H9 (cell line): Measurements from ENCODE around the gene OGFOD2. TPM values are rescaled to one million over a fixed set of nuclear protein-coding genes. Genes with fewer than 3 reads are reported as not detected.

Experiments used
- DNase-seq: peaks from one replicate; pipeline ENCODE4 v3.0.0-alpha.2; 2017
- H2AFZ ChIP-seq: one replicate; pipeline ENCODE4 v1.6.1; 2013; ENCODE audit warnings: mild to moderate bottlenecking, low read length, control low read depth, moderate library complexity
- H2AK5ac ChIP-seq: 2 replicates; pipeline ENCODE4 v1.6.1; 2013; ENCODE audit warnings: low read length, control low read depth, mixed read lengths; ENCODE audit not compliant: insufficient read length
- H2BK120ac ChIP-seq: one replicate; pipeline ENCODE4 v1.6.1; 2013; ENCODE audit warnings: low read depth, mild to moderate bottlenecking, low read length, control low read depth, inconsistent platforms; ENCODE audit not compliant: poor library complexity, severe bottlenecking
- H2BK12ac ChIP-seq: 2 replicates; pipeline ENCODE4 v1.6.1; 2013; ENCODE audit warnings: low read length, control low read depth, mixed read lengths, low read depth; ENCODE audit not compliant: insufficient read length
- H2BK15ac ChIP-seq: 2 replicates; pipeline ENCODE4 v1.6.1; 2013; ENCODE audit warnings: low read depth, low read length, control low read depth
- H2BK20ac ChIP-seq: one replicate; pipeline ENCODE4 v1.6.1; 2013; ENCODE audit warnings: low read depth, mild to moderate bottlenecking, low read length, control low read depth, inconsistent platforms; ENCODE audit not compliant: poor library complexity, severe bottlenecking
- H2BK5ac ChIP-seq: 2 replicates; pipeline ENCODE4 v1.6.1; 2013; ENCODE audit warnings: low read length, control low read depth, mixed read lengths; ENCODE audit not compliant: insufficient read length
- H3K14ac ChIP-seq: 2 replicates; pipeline ENCODE4 v1.6.1; 2013; ENCODE audit warnings: low read length, control low read depth; ENCODE audit not compliant: insufficient read depth
- H3K18ac ChIP-seq: 2 replicates; pipeline ENCODE4 v1.6.1; 2013; ENCODE audit warnings: low read depth, mild to moderate bottlenecking, mixed read lengths, low read length, control low read depth; ENCODE audit not compliant: insufficient read length
- H3K23ac ChIP-seq: 2 replicates; pipeline ENCODE4 v1.6.1; 2013; ENCODE audit warnings: low read length, control low read depth, mixed read lengths, low read depth; ENCODE audit not compliant: insufficient read length
- H3K23me2 ChIP-seq: 2 replicates; pipeline ENCODE4 v1.6.1; 2013; ENCODE audit warnings: low read depth, mild to moderate bottlenecking, mixed read lengths, low read length, control low read depth; ENCODE audit not compliant: insufficient read length, poor library complexity, severe bottlenecking
- H3K27ac ChIP-seq: 2 replicates; pipeline ENCODE4 v1.5.1; 2013; ENCODE audit warnings: low read length, control low read depth, mixed read lengths, low read depth; ENCODE audit not compliant: insufficient read length
- H3K27me3 ChIP-seq: 2 replicates; pipeline ENCODE4 v1.6.1; 2013; ENCODE audit warnings: low read length, control low read depth, inconsistent platforms; ENCODE audit not compliant: insufficient read depth
- H3K4ac ChIP-seq: 2 replicates; pipeline ENCODE4 v1.6.1; 2013; ENCODE audit warnings: low read depth, mild to moderate bottlenecking, control low read depth, inconsistent platforms, low read length, moderate library complexity
- H3K4me1 ChIP-seq: 2 replicates; pipeline ENCODE4 v1.6.1; 2013; ENCODE audit warnings: low read length, control low read depth, inconsistent platforms; ENCODE audit not compliant: insufficient read depth
- H3K4me2 ChIP-seq: 2 replicates; pipeline ENCODE4 v1.6.1; 2013; ENCODE audit warnings: low read length, control low read depth, mixed read lengths; ENCODE audit not compliant: insufficient read length, insufficient read depth
- H3K56ac ChIP-seq: 2 replicates; pipeline ENCODE4 v1.6.1; 2013; ENCODE audit warnings: low read depth, mild to moderate bottlenecking, mixed read lengths, low read length, control low read depth; ENCODE audit not compliant: insufficient read length
- H3K79me1 ChIP-seq: 2 replicates; pipeline ENCODE4 v1.6.1; 2013; ENCODE audit warnings: low read depth, mild to moderate bottlenecking, moderate library complexity, low read length, control low read depth, inconsistent platforms; ENCODE audit not compliant: insufficient read depth, poor library complexity, severe bottlenecking
- H3K79me2 ChIP-seq: 2 replicates; pipeline ENCODE4 v1.6.1; 2013; ENCODE audit warnings: low read length, control low read depth, inconsistent platforms; ENCODE audit not compliant: insufficient read depth
- H3K9ac ChIP-seq: 2 replicates; pipeline ENCODE4 v1.6.1; 2013; ENCODE audit warnings: low read length, control low read depth, mixed read lengths; ENCODE audit not compliant: insufficient read length; ENCODE audit errors: extremely low read depth
- H3K9me3 ChIP-seq: one replicate; pipeline ENCODE4 v1.6.1; 2013; ENCODE audit warnings: low read depth, low read length, inconsistent platforms; ENCODE audit not compliant: control insufficient read depth
- H3T11ph ChIP-seq: one replicate; pipeline ENCODE4 v1.6.1; 2013; ENCODE audit warnings: mild to moderate bottlenecking, low read length, control low read depth, inconsistent platforms
- H4K20me1 ChIP-seq: one replicate; pipeline ENCODE4 v1.6.1; 2013; ENCODE audit not compliant: control insufficient read depth, insufficient read length, insufficient read depth
- H4K5ac ChIP-seq: 2 replicates; pipeline ENCODE4 v1.6.1; 2013; ENCODE audit warnings: low read depth, mild to moderate bottlenecking, mixed read lengths, low read length, control low read depth; ENCODE audit not compliant: insufficient read length
- H4K8ac ChIP-seq: replicated peaks from 2 replicates; pipeline ENCODE4 v1.6.1; 2013; ENCODE audit warnings: low read length, control low read depth, mixed read lengths, low read depth; ENCODE audit not compliant: insufficient read length
- H4K91ac ChIP-seq: 2 replicates; pipeline ENCODE4 v1.6.1; 2013; ENCODE audit warnings: low read depth, mild to moderate bottlenecking, moderate library complexity, mixed read lengths, low read length, control low read depth; ENCODE audit not compliant: insufficient read length
- H3K27ac Mint-ChIP-seq, 3 experiments: 2 replicates in 2 of 3; 3 replicates in 1 of 3; pipeline ENCODE4 v1.8.0; 2020 to 2021; ENCODE audit warnings: mixed read lengths in 3 of 3, mild to moderate bottlenecking in 1 of 3, moderate library complexity in 1 of 3
- H3K27me3 Mint-ChIP-seq: 2 replicates; pipeline ENCODE4 v1.8.0; 2021; ENCODE audit warnings: low read depth, mild to moderate bottlenecking, moderate library complexity, mixed read lengths
- H3K36me3 Mint-ChIP-seq, 3 experiments: 2 replicates in 2 of 3; 3 replicates in 1 of 3; pipeline ENCODE4 v1.8.0; 2020 to 2021; ENCODE audit warnings: low read depth in 3 of 3, mixed read lengths in 3 of 3; ENCODE audit not compliant: insufficient read depth in 1 of 3
- H3K4me1 Mint-ChIP-seq, 2 experiments: 2 replicates each; pipeline ENCODE4 v1.8.0; 2020; ENCODE audit warnings: mixed read lengths in 2 of 2
- H3K4me3 Mint-ChIP-seq, 2 experiments: 2 replicates in 1 of 2; 3 replicates in 1 of 2; pipeline ENCODE4 v1.8.0; 2020 to 2021; ENCODE audit warnings: mild to moderate bottlenecking in 2 of 2, mixed read lengths in 2 of 2, moderate library complexity in 1 of 2
- H3K9me3 Mint-ChIP-seq, 2 experiments: 2 replicates in 1 of 2; 3 replicates in 1 of 2; pipeline ENCODE4 v1.8.0; 2020; ENCODE audit warnings: mild to moderate bottlenecking in 2 of 2, mixed read lengths in 2 of 2, moderate library complexity in 1 of 2
- WGBS: extraction: QIAGEN DNeasy Blood & Tissue Kit; methylation state at CpG from one replicate; pipeline ENCODE4 v1.1.7; 2013; ENCODE audit warnings: missing lambda C conversion rate, low lambda C conversion rate, mixed read lengths; ENCODE audit not compliant: insufficient read length; ENCODE audit errors: extremely low coverage; 5-methylcytosine and 5-hydroxymethylcytosine counted together
- total RNA-seq: library from RNA; stranded (reverse); gene quantifications from 2 replicates; pipeline ENCODE4 v1.2.1, GENCODE V29; 2021
- TF ChIP-seq, protein P1 (sequence below): fragments of 200-600 bp; sonication (generic); conservative IDR thresholded peaks from 3 replicates; pipeline ENCODE4 v1.8.0; 2021; ENCODE audit warnings: antibody characterized with exemption, mild to moderate bottlenecking

Gene OGFOD2
- total RNA-seq, 1 experiment from 2014 or later = 14.7 TPM

DNA sequence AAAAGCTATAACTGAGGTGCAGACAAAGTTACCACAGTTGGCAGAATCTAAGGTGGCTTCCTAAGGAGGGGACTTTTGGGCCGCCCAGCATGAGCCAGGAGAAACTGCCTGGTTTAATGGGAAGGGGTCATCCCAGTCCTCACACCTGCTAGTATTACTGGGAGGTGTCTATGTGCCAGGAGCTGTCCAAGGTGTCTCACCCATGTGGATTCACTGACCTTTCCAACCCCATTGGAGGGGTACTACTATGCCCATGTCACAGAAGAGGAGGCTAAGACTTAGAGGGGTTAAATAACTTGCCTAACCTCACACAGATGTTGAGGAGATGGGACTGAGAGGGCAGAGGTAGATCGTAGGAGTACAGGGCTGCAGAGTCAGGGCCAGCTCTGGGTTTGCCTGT, 19.0 kb upstream of the OGFOD2 start:
- Histone ChIP-seq H3K9me3 (no peaks in the 10 kb centered on the region), H3K18ac (no peak overlapping the region), H4K5ac (no peak overlapping the region), H3K56ac (no peak overlapping the region), H3T11ph (no peak overlapping the region), H4K8ac (no peak overlapping the region), H2AFZ (no peak overlapping the region), H2BK20ac (no peak overlapping the region), H3K27me3 (no peaks in the 10 kb centered on the region), H2BK5ac (no peak overlapping the region), H2BK120ac (no peak overlapping the region), H3K79me1 (no peaks in the 10 kb centered on the region), H3K27ac (no peak overlapping the region), H3K9ac (no peak overlapping the region), H2AK5ac (no peak overlapping the region), H3K14ac (no peak overlapping the region), H3K23ac (no peak overlapping the region), H2BK12ac (no peak overlapping the region), H4K20me1 (no peaks in the 10 kb centered on the region), H3K4ac (no peak overlapping the region), H3K4me1 (no peaks in the 10 kb centered on the region), H3K79me2 (no peaks in the 10 kb centered on the region), H3K4me2 (no peak overlapping the region), H2BK15ac (no peak overlapping the region), H3K23me2 (no peaks in the 10 kb centered on the region), H4K91ac (no peak overlapping the region)
- H3K36me3 Mint-ChIP-seq = 0 out of 7 replicates have a peak, but pooled peaks cover 0 to 2% (median 0%) of the 10 kb centered on the region in 3 experiments
- no peaks in the 10 kb centered on the region for H3K9me3 Mint-ChIP-seq
- no CpG with 5 or more reads among the region's 2 CpGs for WGBS
- no peak overlapping the region for H3K4me3 Mint-ChIP-seq
- H3K4me1 Mint-ChIP-seq = no peaks in the 10 kb centered on the region; a peak in 1 of 4 replicates
- no peak for DNase-seq
- H3K27me3 Mint-ChIP-seq = peaks cover 24% of the 10 kb centered on the region
- TF ChIP-seq, protein P1, sequence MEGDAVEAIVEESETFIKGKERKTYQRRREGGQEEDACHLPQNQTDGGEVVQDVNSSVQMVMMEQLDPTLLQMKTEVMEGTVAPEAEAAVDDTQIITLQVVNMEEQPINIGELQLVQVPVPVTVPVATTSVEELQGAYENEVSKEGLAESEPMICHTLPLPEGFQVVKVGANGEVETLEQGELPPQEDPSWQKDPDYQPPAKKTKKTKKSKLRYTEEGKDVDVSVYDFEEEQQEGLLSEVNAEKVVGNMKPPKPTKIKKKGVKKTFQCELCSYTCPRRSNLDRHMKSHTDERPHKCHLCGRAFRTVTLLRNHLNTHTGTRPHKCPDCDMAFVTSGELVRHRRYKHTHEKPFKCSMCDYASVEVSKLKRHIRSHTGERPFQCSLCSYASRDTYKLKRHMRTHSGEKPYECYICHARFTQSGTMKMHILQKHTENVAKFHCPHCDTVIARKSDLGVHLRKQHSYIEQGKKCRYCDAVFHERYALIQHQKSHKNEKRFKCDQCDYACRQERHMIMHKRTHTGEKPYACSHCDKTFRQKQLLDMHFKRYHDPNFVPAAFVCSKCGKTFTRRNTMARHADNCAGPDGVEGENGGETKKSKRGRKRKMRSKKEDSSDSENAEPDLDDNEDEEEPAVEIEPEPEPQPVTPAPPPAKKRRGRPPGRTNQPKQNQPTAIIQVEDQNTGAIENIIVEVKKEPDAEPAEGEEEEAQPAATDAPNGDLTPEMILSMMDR = no peak
- no peak overlapping the region for H3K27ac Mint-ChIP-seq
